H1 (cell line): ENCODE measurements around the gene CUX1. TPM values are rescaled to one million over a fixed set of nuclear protein-coding genes. Genes with fewer than 3 reads are reported as not detected.

Experiments used
- CTCF ChIA-PET: fragments of 300-600 bp; sonication (Branson Sonifier 250); formaldehyde crosslinking; loops from one replicate; lab custom pipeline; 2021; ENCODE audit not compliant: partially characterized antibody; lab: Charles Lee
- POLR2A ChIA-PET: fragments of 300-600 bp; sonication (Branson Sonifier 250); formaldehyde crosslinking; loops from one replicate; lab custom pipeline; 2021; ENCODE audit warnings: inconsistent platforms; ENCODE audit not compliant: partially characterized antibody; lab: Charles Lee
- DNase-seq, 2 experiments: peaks; one replicate each; pipeline versions ENCODE4 v3.0.0 to v3.0.0-alpha.2; 2010 to 2022; ENCODE audit warnings: low spot score in 2 of 2, low read depth in 1 of 2, mixed read lengths in 1 of 2
- FAIRE-seq: peaks from 2 replicates; lab custom pipeline; 2011; peaks lifted over from hg19 to GRCh38; lab: Jason Lieb, UNC
- H2AFZ ChIP-seq: 2 replicates; pipeline ENCODE4 v1.8.1; 2012; ENCODE audit warnings: low read length, inconsistent platforms
- H2AK5ac ChIP-seq: 2 replicates; pipeline ENCODE4 v1.6.1; 2013; ENCODE audit warnings: low read depth, low read length
- H2BK120ac ChIP-seq: replicated peaks from 2 replicates; pipeline ENCODE3; 2013; ENCODE audit warnings: low read depth, low read length, inconsistent platforms
- H2BK12ac ChIP-seq: 2 replicates; pipeline ENCODE4 v1.6.1; 2013; ENCODE audit warnings: low read depth, low read length
- H2BK15ac ChIP-seq: 2 replicates; pipeline ENCODE4 v1.6.1; 2013; ENCODE audit warnings: low read length
- H2BK20ac ChIP-seq: 2 replicates; pipeline ENCODE4 v1.6.1; 2013; ENCODE audit warnings: low read length
- H2BK5ac ChIP-seq: 2 replicates; pipeline ENCODE4 v1.6.1; 2013; ENCODE audit warnings: low read depth, low read length
- H3K14ac ChIP-seq: 2 replicates; pipeline ENCODE4 v1.6.1; 2013; ENCODE audit warnings: inconsistent platforms; ENCODE audit not compliant: insufficient read length
- H3K18ac ChIP-seq: 2 replicates; pipeline ENCODE4 v1.6.1; 2013; ENCODE audit warnings: low read length; ENCODE audit errors: extremely low read depth
- H3K23ac ChIP-seq: 2 replicates; pipeline ENCODE4 v1.6.1; 2013; ENCODE audit warnings: inconsistent platforms; ENCODE audit not compliant: insufficient read length
- H3K23me2 ChIP-seq: 2 replicates; pipeline ENCODE4 v1.6.1; 2013; ENCODE audit warnings: low read depth, low read length
- H3K27ac ChIP-seq: 2 replicates; pipeline ENCODE4 v1.6.1; 2011; ENCODE audit warnings: low read depth, low read length, inconsistent platforms
- H3K27me3 ChIP-seq, 4 experiments: replicated peaks in 1 of 4; 1 replicate in 1 of 4; 2 replicates in 3 of 4; pipeline versions ENCODE4 v1.6.1 to v1.8.1; 2011 to 2013; ENCODE audit warnings: low read length in 3 of 4, mild to moderate bottlenecking in 3 of 4, inconsistent platforms in 2 of 4, mixed read lengths in 2 of 4, moderate library complexity in 1 of 4; ENCODE audit not compliant: control insufficient read depth in 3 of 4, insufficient read depth in 3 of 4; ENCODE audit errors: extremely low read depth in 1 of 4
- H3K36me3 ChIP-seq, 4 experiments: 2 replicates each; pipeline versions ENCODE4 v1.6.1 to v1.8.1; 2011 to 2013; ENCODE audit warnings: mild to moderate bottlenecking in 4 of 4, low read length in 3 of 4, moderate library complexity in 2 of 4, control low read depth in 1 of 4, inconsistent platforms in 1 of 4; ENCODE audit not compliant: insufficient read depth in 4 of 4, control insufficient read depth in 2 of 4
- H3K4ac ChIP-seq: replicated peaks from 2 replicates; pipeline ENCODE3; 2013; ENCODE audit warnings: low read length, low read depth, mixed read lengths, inconsistent platforms; ENCODE audit not compliant: insufficient read length
- H3K4me1 ChIP-seq, 4 experiments: replicated peaks in 1 of 4; 1 replicate in 1 of 4; 2 replicates in 3 of 4; pipeline versions ENCODE4 v1.6.1 to v1.8.1; 2011 to 2013; ENCODE audit warnings: low read length in 3 of 4, inconsistent platforms in 2 of 4, mixed read lengths in 1 of 4; ENCODE audit not compliant: insufficient read depth in 4 of 4, control insufficient read depth in 3 of 4
- H3K4me2 ChIP-seq, 2 experiments: 2 replicates each; pipeline versions ENCODE4 v1.6.1 to v1.8.1; 2011 to 2013; ENCODE audit warnings: low read depth in 2 of 2, low read length in 2 of 2, control low read depth in 1 of 2, inconsistent platforms in 1 of 2, mild to moderate bottlenecking in 1 of 2; ENCODE audit not compliant: insufficient read depth in 1 of 2
- H3K4me3 ChIP-seq, 4 experiments: fragments of 200-600, 300-600 bp in 1 of 4; sonication (generic), shearing (Covaris generic), sonication (Bioruptor Twin) in 1 of 4; 2 replicates each; pipeline versions ENCODE4 v1.5.1 to v1.8.1; 2011 to 2016; ENCODE audit warnings: low read length in 4 of 4, low read depth in 3 of 4, control low read depth in 2 of 4, inconsistent platforms in 2 of 4, mild to moderate bottlenecking in 2 of 4, mixed read lengths in 1 of 4, moderate library complexity in 1 of 4; ENCODE audit not compliant: insufficient read depth in 2 of 4; ENCODE audit errors: extremely low read depth in 1 of 4
- H3K56ac ChIP-seq: replicated peaks from 2 replicates; pipeline ENCODE3; 2013; ENCODE audit warnings: low read depth, mild to moderate bottlenecking, mixed read lengths, low read length, inconsistent platforms; ENCODE audit not compliant: insufficient read length
- H3K79me1 ChIP-seq: 2 replicates; pipeline ENCODE4 v1.6.1; 2013; ENCODE audit warnings: low read depth, low read length, control low read depth
- H3K79me2 ChIP-seq, 2 experiments: 2 replicates each; pipeline versions ENCODE4 v1.6.1 to v1.8.1; 2012 to 2013; ENCODE audit warnings: low read length in 2 of 2, mild to moderate bottlenecking in 2 of 2, inconsistent platforms in 1 of 2; ENCODE audit not compliant: insufficient read depth in 2 of 2, control insufficient read depth in 1 of 2
- H3K9ac ChIP-seq, 4 experiments: replicated peaks in 1 of 4; 1 replicate in 1 of 4; 2 replicates in 3 of 4; pipeline versions ENCODE4 v1.6.1 to v1.8.1; 2011 to 2013; ENCODE audit warnings: low read depth in 3 of 4, low read length in 3 of 4, control low read depth in 2 of 4, mild to moderate bottlenecking in 2 of 4, moderate library complexity in 2 of 4, inconsistent platforms in 1 of 4; ENCODE audit errors: extremely low read depth in 1 of 4
- H3K9me3 ChIP-seq, 2 experiments: 2 replicates each; pipeline versions ENCODE4 v1.6.1 to v1.8.1; 2012 to 2013; ENCODE audit warnings: mild to moderate bottlenecking in 2 of 2, moderate library complexity in 2 of 2, control low read depth in 1 of 2, inconsistent platforms in 1 of 2, low read depth in 1 of 2, low read length in 1 of 2, mixed read lengths in 1 of 2; ENCODE audit not compliant: insufficient read depth in 2 of 2
- H4K20me1 ChIP-seq, 2 experiments: replicated peaks in 1 of 2; 2 replicates each; pipeline versions ENCODE3 to v1.8.1; 2011 to 2013; ENCODE audit warnings: inconsistent platforms in 2 of 2, low read length in 2 of 2, mild to moderate bottlenecking in 1 of 2; ENCODE audit not compliant: insufficient read depth in 2 of 2, control insufficient read depth in 1 of 2
- H4K5ac ChIP-seq: 2 replicates; pipeline ENCODE4 v1.6.1; 2013; ENCODE audit warnings: low read length, low read depth, mixed read lengths, inconsistent platforms; ENCODE audit not compliant: insufficient read length
- H4K8ac ChIP-seq: 2 replicates; pipeline ENCODE4 v1.8.0; 2013; ENCODE audit warnings: mild to moderate bottlenecking, moderate library complexity, low read length, inconsistent platforms; ENCODE audit not compliant: insufficient read depth; ENCODE audit errors: extremely low read depth
- H4K91ac ChIP-seq: replicated peaks from 2 replicates; pipeline ENCODE3; 2013; ENCODE audit warnings: low read length, mixed read lengths, inconsistent platforms; ENCODE audit not compliant: insufficient read length
- CHD1 ChIP-seq: IDR thresholded peaks from 2 replicates; pipeline ENCODE4 v1.6.1; 2012; ENCODE audit warnings: low read depth, low read length, improper control_type of control experiment
- EP300 ChIP-seq, 2 experiments: IDR thresholded peaks; 1 replicate in 1 of 2; 2 replicates in 1 of 2; pipeline ENCODE4 v1.6.1; 2011 to 2012; ENCODE audit warnings: low read depth in 2 of 2, low read length in 2 of 2, mild to moderate bottlenecking in 2 of 2, borderline replicate concordance in 1 of 2, inconsistent platforms in 1 of 2, moderate library complexity in 1 of 2
- GTF2F1 ChIP-seq: IDR thresholded peaks from 2 replicates; pipeline ENCODE4 v1.6.1; 2012; ENCODE audit warnings: low read depth, low read length, improper control_type of control experiment, borderline replicate concordance
- POLR2A ChIP-seq, 2 experiments: IDR thresholded peaks; 1 replicate in 1 of 2; 2 replicates in 1 of 2; pipeline ENCODE4 v1.6.1; 2011; ENCODE audit warnings: low read depth in 2 of 2, low read length in 2 of 2, mild to moderate bottlenecking in 2 of 2; ENCODE audit errors: control extremely low read depth in 1 of 2
- RBBP5 ChIP-seq: IDR thresholded peaks from 2 replicates; pipeline ENCODE4 v1.7.1; 2012; ENCODE audit warnings: low read depth, mild to moderate bottlenecking, inconsistent platforms, low read length, moderate library complexity, borderline replicate concordance
- SP1 ChIP-seq: IDR thresholded peaks from 2 replicates; pipeline ENCODE4 v1.6.1; 2011; ENCODE audit warnings: low read depth, low read length
- TBP ChIP-seq: IDR thresholded peaks from 2 replicates; pipeline ENCODE4 v1.6.1; 2011; ENCODE audit warnings: low read depth, low read length, improper control_type of control experiment
- WGBS, 2 experiments: shearing (Covaris generic) in 1 of 2; methylation state at CpG; one replicate each; pipeline versions ENCODE4 v1.1.6 to v1.1.7; 2013 to 2015; ENCODE audit warnings: low lambda C conversion rate in 2 of 2, mixed read lengths in 2 of 2, inconsistent platforms in 1 of 2, low coverage in 1 of 2, missing lambda C conversion rate in 1 of 2; ENCODE audit not compliant: insufficient replicate concordance in 2 of 2, insufficient coverage in 1 of 2, insufficient read length in 1 of 2; ENCODE audit errors: extremely low coverage in 1 of 2, missing lambda C conversion rate in 1 of 2; 5-methylcytosine and 5-hydroxymethylcytosine counted together
- polyA plus RNA-seq, 7 experiments: library from polyadenylated mRNA; depleted of rRNA in 3 of 7; stranded (reverse) in 5 of 7; unstranded in 2 of 7; fragments of >200 nt in 5 of 7; fragments of 200-250 nt in 2 of 7; gene quantifications; 1 replicate in 5 of 7; 2 replicates in 1 of 7; 4 replicates in 1 of 7; pipeline versions ENCODE4 v1.2.1 to v1.2.3, GENCODE V29; 2011 to 2013; ENCODE audit warnings: missing spikeins in 2 of 7, mixed read lengths in 2 of 7
- total RNA-seq: library from RNA; stranded (reverse); fragmentation: NEBNext Ultra II Directional; extraction: Animal tissue kit (Norgen Biotek cat#: 25700); gene quantifications from 2 replicates; pipeline ENCODE4 v1.2.1, GENCODE V29; 2021
- TF ChIP-seq, protein P1 (sequence below): IDR thresholded peaks from 2 replicates; pipeline ENCODE4 v1.6.1; 2011; ENCODE audit warnings: low read depth, mild to moderate bottlenecking, low read length; ENCODE audit not compliant: insufficient read depth

The CUX1 gene
- total and polyA plus RNA-seq, 2 of the 8 experiments (the other 6 are each of a cell fraction or from before 2014, with no cell fraction given) = 21.6 to 65.9 TPM

DNA sequence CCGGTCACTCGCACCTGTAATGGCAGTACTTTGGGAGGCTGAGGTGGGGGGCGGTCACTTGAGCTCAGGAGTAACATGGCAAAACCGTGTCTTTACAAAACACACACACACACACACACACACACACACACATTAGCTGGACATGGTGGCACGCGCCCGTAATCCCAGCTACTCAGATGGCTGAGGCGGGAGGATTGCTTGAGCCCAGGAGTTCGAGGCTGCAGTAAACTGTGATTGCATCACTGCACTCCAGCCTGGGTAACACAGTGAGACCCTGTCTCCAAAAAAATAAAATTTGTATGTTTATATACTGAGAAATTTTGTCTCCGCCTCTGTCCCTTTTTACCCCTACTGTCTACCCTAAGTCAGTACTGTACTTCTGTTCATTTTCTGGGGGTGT, 86.6 kb downstream of the CUX1 start:
- Histone ChIP-seq H3K23me2 (no peaks in the 10 kb centered on the region), H4K8ac (no peak overlapping the region), H3K18ac (no peak overlapping the region), H3K56ac (no peak overlapping the region), H3K27me3 (no peaks in the 10 kb centered on the region), H3K36me3 (no peaks in the 10 kb centered on the region), H3K23ac (no peak overlapping the region), H2AK5ac (no peak overlapping the region), H3K4me3 (no peak overlapping the region), H3K27ac (no peak overlapping the region), H2BK20ac (no peak overlapping the region), H3K4me2 (no peak overlapping the region), H4K91ac (no peak overlapping the region), H3K4ac (no peak overlapping the region), H2BK12ac (no peak overlapping the region), H4K5ac (no peak overlapping the region), H4K20me1 (peaks cover 9 to 26% of the 10 kb centered on the region in 2 experiments), H3K9me3 (no peaks in the 10 kb centered on the region), H2AFZ (no peak overlapping the region), H3K14ac (no peak overlapping the region), H3K4me1 (no peaks in the 10 kb centered on the region; a peak in 1 of 7 replicates), H2BK5ac (no peak overlapping the region), H3K79me2 (peaks cover 0 to 93% of the 10 kb centered on the region in 2 experiments), H3K79me1 (peaks cover 27% of the 10 kb centered on the region), H2BK120ac (no peak overlapping the region), H3K9ac (no peak overlapping the region), H2BK15ac (no peak overlapping the region)
- FAIRE-seq = no peak
- ChIA-PET POLR2A (interaction anchor here (1.1 to 1.3 kb wide), 2 partner anchors 9 to 33 kb away, joined by 3 read pairs; no protein-coding TSS in a partner anchor), CTCF (interaction anchor here (1.6 kb wide), 1 partner anchor 20 kb away, joined by 6 read pairs; no protein-coding TSS in a partner anchor)
- no peak for DNase-seq
- WGBS, 2 experiments = 79% methylated on average over 10 of the region's 10 CpGs; no CpG with 5 or more reads in 1 of the 2 experiments
- TF ChIP-seq POLR2A (IDR thresholded peaks at IDR 0.05; ENCODE audit: control extremely low read depth in 1 of 2, low read depth in 2 of 2, low read length in 2 of 2) (no peak), RBBP5 (no peak), GTF2F1 (no peak), CHD1 (no peak), SP1 (no peak), TBP (no peak), EP300 (IDR thresholded peaks at IDR 0.05; ENCODE audit: borderline replicate concordance in 1 of 2, low read depth in 2 of 2, low read length in 2 of 2) (no peak)
- TF ChIP-seq, protein P1, sequence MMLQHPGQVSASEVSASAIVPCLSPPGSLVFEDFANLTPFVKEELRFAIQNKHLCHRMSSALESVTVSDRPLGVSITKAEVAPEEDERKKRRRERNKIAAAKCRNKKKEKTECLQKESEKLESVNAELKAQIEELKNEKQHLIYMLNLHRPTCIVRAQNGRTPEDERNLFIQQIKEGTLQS = no peak
